ENCODE measurements around the gene LTBR.
A peak's percentile ranks its signal among the peaks of the same experiment; 100 is the strongest.

Gene LTBR

GRCh38 chr12:6383572-6384498, at the start of gene LTBR:
Gene LTBR, plus strand, starts transcription at chr12:6384162. Its CDS starts 197 bp downstream, at chr12:6384359.
- TF ChIP-seq CTCF (IDR thresholded peaks at IDR 0.05) = no peak

GRCh38 chr12:6334359-6334758, 49.6 kb upstream of the LTBR start:
- no peak for TF ChIP-seq CTCF (IDR thresholded peaks at IDR 0.05)

GRCh38 chr12:6334940-6335450, 49.0 kb upstream of the LTBR start:
- TF ChIP-seq CTCF (IDR thresholded peaks at IDR 0.05) = no peak

GRCh38 chr12:6335451-6336078, 48.4 kb upstream of the LTBR start:
- TF ChIP-seq CTCF (IDR thresholded peaks at IDR 0.05) = peak; percentile 45; the same call in 1 of the 2 replicates

GRCh38 chr12:6336079-6336888, 47.7 kb upstream of the LTBR start:
- TF ChIP-seq CTCF (IDR thresholded peaks at IDR 0.05) = no peak

- TF ChIP-seq CTCF (IDR thresholded peaks at IDR 0.05) = no peak
Measured at GRCh38 chr12:6336889-6337853, 46.8 kb upstream of the LTBR start.
